HG02642 (cell line): ENCODE results near the gene RTN4RL1.
"Not testable (repeated sequence)": the region's sequence is repeated elsewhere in the genome, so short reads cannot be mapped to it uniquely, and the experiment has no call there.

Experiments
- ATAC-seq: cut with Tn5 transposase; IDR thresholded peaks from one replicate; pipeline ENCODE4 v1.9.1; 2021; ENCODE audit warnings: mild to moderate bottlenecking; ENCODE audit not compliant: unreplicated experiment, poor library complexity

The RTN4RL1 gene

DNA sequence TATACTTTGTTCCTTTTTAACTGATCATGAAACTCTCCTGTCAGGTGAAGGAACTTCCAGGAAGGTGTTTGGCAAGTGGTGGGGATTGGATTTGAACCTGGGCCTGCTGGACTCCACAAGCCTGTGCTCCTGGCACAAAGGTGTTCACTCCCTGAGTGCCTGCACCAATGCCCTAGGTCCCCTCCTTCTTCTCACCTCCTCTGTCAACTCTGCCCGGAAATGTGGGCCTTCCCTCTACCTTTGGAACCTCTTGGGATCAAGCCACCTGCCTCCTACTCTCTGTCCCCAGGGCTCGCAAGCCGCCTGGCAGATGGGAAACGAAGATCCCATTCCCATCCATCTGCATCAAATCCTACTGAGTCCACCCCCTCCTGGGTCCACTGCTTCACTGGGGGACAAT lies 40.0 kb downstream of the RTN4RL1 start:
- no peak for ATAC-seq

DNA sequence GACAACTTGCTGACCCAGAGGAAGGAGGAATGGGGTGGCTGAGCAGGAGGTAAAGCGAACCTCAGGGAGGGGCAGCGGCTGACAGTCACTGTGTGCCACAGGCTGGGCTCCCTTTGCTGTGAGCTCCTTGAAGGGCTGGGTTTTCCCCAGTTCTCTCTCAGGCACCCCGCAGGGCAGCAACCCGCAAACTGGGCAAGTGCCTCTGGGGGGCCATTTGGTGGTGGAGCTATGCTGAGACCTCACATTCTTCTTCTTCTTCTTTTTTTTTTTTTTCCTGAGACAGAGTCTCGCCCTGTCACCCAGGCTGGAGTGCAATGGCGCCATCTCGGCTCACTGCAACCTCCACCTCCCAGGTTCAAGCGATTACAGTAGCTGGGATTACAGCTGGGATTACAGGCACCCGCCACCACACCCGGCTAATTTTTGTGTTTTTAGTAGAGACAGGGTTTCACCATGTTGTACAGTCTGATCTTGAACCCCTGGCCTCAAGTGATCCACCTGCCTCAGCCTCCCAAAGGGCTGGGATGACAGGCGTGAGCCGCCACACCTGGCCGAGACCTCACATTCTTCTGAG lies 42.3 kb downstream of the RTN4RL1 start:
- not testable (repeated sequence) for ATAC-seq

DNA sequence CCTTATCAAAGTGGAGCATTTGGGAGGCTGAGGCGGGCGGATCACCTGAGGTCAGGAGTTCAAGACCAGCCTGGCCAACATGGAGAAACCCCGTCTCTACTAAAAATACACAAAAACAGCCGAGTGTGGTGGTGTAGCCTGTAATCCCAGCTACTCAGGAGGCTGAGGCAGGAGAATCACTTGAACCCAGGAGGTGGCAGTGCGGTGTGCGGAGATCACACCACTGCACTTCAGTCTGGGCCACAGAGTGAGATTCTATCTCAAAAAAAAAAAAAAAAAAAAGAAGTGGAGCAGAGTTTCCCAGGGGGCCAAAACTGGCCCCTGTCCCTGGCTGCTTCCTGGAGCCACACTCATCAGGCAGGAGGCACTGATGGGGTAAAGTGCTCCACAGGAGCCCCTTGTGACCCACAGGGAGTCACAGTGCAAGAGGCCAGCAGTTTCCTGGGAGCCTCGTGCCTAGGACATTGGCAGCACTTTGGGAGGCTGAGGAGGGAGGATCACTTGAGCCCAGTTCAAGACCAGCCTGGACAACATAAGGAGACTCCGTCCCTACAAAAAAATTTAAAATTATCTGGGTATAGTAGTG lies 44.4 kb downstream of the RTN4RL1 start:
- no peak for ATAC-seq

DNA sequence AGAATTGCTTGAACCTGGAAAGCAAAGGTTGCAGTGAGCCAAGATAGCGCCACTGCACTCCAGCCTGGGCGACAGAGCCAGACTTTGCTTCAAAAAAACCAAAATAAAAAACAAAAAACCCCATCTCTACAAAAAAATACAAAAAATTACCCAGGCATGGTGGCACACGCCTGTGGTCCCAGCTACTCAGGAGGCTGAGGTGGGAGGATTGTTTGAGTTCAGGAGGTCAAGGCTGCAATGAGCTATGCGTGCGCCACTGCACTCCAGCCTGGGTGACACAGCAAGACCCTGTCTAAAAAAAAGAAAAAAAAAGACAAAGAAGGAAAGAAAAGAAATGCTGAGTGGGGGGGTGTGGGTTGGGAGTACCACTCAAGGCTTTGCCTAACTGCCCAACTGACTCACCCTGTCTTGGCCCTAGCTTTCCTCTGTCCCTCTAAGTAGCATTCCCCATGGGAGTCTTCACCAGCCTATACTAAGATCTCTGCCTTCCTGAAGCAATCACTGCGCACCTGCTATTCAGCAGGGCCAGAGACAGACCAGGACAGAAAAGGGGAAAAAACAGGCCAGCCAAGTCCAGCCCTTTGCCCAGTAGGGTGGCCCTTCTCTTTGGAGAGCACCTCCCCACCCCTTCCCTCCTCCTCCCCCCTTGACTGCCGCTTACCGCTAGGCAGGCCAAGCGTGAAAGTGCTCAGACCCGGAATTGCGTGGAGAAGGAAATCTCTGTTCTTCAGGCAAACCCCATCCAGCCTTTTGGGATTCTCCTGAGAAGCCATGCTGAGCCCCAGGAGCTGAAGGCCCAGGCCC lies 45.8 kb downstream of the RTN4RL1 start:
- no peak for ATAC-seq

DNA sequence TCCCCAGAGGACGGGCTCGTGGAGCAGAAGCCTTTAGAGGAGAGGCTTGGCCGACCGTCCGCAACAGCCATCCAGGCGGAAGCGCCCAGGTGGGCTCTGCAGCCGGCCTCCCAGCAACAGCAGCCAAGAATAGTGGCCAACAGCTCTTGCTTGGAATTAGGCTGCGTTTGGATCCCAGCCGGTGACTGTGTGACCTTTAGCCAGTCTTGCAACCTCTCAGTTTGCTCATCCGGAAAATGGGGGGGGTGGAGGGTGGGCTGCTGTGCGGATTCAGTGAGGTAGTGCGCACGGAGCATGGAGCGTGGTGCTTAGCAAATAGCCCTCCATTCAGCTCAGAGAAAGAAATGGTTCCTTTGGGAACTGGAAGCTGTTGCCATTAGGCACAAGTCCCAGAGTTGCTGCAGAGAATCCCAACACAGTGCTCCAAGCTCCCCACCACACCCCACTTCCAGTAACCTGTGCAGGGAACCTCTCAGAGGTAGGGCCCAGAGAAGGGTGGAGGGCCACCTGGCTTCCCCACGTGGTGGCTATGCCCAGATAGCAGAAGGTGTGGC lies 46.7 kb downstream of the RTN4RL1 start:
- no peak for ATAC-seq

DNA sequence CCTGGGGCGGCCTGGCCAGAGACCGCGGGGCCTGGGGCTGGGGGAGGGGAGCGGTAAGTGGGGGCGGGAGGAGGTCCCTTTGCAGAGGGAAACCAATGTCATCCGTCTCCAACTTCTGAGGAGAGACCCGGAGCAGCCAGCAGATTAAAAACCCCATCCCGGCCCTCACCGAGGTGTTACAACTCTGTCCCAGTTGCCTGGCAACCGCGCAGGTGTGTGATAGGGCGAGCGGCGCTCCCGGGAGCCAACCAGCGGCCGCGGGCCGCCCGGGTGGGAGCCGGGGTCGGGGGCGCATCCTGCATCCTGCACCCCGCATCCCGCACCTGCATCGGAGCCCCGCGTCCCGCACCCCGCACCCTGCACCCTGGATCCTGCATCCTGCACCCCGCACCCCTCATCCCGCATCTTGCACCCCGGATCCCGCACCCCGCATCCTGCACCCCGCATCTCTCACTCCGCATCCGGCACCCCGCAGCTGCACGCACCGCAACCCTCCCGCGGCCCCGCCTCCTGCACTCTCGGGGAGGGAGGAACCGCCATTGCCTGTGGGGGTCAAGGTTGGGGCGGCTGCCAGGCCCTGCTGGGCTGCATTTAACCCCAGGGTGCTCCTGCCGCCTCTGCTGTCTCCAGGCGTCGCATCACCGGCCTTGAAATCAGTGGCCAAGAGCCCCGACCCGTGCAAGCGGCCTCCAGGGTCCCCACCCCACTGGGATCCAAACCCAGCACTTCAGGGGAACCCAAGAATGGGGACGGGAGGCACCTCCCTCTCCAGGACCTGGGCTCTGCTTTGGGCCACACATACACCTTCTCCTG lies 47.3 kb downstream of the RTN4RL1 start:
- no peak for ATAC-seq

DNA sequence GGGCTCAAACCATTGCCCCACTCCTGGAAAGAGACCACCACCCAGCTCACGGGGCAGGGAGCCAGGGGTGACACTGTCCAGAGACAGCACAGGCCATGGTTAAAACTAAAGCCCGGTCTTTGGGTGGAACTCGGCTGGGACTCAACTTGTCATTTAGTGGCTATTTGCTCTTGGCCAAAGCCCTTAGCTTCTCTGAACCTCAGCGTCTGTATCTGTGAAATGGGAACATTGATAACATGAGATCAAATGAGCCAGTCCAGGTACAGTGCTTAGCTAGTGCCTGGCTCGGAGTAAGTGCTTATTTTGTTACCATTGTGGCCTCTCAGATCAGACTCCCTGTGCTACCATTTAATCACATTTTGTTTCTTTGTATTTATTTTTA lies 48.5 kb downstream of the RTN4RL1 start:
- ATAC-seq: no peak

DNA sequence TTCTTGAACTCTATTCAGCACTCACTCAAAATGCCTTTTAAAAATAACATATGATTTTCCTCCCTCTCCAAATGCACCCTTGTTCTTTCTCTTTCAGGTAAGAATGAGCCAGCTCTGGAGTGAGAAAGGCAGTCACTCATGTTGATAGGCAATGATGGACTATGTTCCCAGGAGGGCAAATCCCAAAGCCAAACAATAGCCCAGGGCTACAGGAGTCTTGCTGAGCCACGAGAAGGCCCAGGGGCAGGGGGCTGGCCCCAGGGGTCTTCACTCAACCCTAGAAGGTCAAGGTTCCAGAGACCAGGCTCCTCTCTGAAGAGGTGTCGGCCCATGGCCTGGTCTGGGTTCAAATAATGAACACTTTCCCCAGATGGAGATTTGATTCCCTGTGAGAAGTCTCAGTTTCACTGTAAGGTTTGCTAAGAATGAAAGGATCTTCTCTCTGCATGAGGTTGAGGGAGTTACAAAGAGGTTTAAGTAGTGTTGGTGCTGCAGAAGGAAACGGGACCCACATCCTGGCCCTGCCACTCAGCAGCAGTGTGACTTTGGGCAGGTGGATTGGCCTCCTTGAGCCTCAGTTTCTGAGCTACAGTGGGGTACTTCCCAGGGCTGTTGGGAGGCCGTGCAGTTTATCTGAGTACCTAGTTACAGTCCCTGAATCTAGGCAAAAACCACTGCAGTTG lies 49.0 kb downstream of the RTN4RL1 start:
- no peak for ATAC-seq

DNA sequence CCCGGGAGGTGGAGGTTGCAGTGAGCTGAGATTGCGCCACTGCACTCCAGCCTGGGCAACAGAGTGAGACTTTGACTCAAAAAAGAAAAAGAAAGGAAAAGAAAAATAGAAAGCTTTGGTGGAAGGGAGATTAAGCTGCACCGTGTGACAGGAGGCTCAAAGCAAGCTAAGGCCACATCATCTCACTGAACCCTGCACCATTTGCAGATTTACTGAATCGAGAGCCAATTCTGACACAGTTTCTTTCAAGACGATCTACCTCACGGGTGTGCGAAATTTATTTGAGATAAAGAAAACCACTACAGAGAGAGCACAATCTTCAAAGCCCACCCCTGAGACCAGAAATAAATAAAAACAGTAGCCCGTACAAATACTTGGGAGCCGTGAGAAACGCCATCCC lies 49.6 kb downstream of the RTN4RL1 start:
- ATAC-seq: no peak

DNA sequence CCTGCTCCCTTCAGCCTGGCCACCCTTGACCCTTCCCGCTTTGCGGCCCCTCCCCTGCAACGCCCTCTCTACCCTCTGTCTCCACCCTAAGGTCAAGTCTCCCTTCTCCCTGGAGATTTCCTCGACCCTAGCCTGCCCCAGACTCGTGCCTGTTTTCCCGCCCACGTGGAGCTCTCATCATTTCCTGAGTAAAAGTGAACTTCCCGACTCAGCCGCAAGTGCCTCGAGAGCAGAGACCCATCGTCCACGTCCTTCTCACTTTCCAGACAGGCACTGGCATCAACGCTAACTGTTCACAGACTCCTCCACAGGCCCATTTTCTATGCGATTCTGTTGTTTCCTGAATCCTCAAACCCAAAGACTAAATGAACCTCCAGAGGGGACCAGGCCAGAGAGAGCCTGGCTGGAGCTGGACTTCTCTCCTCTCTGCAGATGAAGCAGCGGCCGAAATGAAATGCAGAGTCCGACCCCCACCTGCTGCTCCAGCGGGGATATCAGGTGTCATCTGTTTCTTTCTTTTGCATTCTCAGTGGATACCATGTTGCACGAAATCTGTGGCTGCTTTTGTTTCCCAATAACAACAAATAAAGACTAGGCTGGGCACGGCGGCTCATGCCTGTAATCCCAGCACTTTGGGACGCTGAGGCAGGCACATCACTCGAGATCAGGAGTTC lies 52.5 kb downstream of the RTN4RL1 start:
- no peak for ATAC-seq

DNA sequence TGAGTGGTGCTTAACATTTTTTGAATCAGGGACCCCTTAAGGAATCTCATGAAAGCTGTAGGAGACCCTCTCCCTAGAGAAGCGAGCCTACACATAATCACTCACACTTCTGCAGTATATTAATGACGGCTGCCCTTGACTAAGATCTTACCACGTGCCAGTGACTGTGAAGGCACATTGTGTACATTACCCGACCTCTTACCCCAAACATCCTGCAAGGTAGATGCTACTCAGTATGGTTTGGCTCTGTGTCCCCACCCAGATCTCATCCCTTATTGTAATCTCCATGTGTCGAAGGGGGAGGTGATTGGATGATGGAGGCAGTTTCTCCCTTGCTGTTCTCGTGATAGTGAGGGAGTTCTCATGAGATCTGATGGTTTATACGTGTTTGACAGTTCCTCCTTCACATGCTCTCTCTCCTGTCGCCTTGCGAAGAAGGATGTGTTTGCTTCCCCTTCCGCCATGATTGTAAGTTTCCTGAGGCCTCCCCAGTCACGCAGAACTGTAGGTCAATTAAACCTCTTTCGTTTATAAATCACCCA lies 54.2 kb downstream of the RTN4RL1 start:
- ATAC-seq: no peak

DNA sequence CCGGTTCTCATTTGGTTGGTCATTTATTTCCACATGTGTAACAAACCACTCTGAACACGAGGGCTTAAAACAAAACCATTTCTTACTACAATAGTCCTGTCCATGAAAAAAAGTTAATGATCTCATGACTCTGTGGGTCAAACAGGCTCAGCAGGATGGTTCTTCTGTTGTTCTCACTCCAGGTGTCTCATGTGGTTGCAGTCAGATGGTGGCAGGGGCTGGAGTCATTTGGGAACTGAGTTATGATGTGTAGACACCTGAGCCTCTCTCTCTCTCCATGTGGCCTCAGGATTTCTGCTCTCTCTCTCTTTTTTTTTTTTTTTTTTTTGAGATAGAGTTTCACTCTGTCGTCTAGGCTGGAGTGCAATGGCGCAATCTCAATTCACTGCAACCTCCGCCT lies 55.4 kb downstream of the RTN4RL1 start:
- ATAC-seq: no peak

DNA sequence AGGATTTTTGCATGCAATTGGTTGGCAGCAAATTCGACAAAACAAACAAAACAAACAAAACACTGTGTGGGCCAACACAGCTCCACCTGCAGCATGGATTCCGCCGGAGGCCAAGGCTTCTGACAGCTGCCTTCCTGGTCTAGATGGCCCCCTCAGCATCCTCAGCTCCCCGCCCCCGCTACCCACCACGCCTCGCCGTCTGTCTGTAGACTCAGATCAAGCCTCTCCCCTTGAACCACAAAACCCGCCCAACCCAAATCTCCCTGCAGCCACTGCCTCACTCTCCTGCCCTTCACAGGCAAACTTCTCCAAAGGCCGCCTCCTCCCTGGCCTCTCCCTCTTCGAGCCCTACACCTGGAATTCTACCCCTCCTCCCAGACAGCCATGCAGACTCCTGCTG lies 57.9 kb downstream of the RTN4RL1 start:
- ATAC-seq: no peak

DNA sequence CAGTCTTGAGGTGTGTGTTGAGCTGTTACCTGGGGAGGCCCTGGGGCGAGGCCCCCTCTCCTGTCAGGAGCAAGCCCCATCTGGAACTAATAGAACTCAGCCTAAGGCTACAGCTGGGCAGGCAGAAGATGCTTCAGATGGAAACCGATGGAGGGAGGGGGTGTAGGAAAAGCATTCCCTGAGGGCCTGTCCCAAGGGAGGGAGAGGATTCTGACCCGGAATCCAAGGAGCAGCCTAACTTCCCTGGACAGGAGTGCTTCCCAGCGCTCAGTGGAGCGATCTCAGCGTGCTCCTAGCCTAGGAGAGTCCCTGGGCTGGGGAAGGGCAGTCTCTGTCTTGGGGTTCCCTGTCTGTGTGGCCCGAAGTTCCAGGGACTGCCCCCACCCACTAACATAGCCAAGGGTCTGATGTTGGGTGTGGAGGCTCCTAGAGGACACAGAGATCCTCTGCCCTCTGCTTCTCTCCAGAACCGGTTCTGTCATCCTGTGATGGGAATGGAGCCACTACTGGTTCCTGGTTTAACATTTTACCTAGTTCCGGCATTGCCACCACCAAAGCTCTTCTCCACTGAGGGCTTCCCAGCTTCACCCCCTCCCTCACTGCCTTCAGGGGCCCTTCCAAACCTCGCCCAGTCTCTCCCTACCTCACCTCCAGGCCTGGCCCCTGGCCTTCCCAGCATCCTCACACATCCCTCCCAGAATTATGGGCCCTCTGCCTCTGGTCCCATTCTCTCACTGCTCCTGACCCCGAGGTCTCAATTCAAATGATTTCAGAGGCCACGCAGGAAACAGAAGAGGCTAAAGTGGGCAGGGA lies 58.7 kb downstream of the RTN4RL1 start:
- ATAC-seq: no peak

DNA sequence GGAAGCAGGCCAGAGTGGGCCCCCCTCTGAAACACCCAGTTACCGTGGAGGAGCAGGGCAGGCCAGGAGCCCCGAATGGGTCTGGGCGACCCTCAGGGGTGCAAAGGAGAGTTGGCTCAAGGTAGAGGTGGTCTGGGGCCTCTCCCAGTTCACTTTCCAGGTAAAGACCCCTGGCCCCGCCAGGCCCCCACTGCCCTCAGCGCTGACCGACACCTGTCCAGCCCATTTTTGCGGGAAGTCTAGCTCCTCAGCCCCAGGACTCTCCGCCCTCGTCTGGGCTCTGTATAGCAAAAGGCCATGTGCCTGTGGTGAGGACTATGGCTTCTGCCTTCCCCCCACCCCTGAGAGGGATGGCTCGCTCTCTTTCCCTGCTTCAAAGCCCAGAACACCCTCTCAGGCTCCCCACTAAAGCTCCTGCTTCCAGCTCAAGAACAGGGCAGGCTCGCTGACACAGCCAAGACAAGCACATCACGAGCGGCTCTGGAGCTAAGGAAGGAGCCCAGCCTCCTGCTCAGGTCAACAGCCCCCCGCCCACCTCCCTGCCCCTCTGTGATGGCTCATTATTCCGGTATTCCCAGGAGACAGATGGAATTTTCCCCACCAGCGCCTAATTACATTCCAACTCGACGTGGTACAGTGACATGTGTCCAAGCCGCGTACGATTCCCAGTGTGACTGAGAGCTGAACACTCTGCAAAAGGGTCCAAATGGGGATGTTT lies 59.4 kb downstream of the RTN4RL1 start:
- ATAC-seq: no peak

DNA sequence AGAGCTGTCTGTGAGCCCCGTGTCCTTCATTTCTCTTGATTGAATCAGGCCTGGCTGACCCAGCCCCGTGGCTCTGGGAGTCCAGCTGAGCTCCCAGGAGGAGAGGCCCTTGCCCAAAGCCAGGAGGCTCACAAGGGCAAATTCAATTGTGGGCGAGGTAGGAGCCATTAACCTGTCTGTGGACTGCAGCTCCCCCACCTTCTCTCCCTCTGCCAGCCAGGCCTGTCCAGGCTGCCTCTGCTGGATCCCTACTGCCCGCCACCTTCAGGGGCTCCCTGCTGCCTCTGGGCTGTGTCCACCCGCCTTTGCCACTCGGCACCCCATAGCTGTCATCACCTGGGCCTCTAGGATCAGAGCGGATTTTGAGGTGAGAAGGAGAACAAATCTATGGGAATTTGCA lies 61.9 kb downstream of the RTN4RL1 start:
- ATAC-seq: no peak

DNA sequence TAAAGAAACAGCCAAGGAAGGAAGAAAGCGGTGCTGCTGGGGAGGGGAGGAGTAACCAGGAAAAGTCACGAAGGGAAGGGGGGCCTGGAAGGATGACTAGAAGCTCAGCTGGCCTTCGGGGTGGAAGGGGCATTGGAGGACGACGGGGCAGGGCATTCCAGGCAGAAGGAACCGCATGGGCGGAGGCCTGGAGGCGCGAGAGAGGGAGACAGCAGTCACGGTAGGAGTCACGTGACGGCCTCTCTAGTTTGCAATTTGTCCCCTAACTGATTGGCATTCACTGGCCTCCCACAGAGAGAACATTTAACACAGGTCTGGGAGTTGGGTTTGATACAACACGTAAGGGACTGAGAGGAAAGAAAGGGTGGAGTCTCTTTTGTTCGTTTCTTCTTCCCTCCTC lies 63.9 kb downstream of the RTN4RL1 start:
- no peak for ATAC-seq

DNA sequence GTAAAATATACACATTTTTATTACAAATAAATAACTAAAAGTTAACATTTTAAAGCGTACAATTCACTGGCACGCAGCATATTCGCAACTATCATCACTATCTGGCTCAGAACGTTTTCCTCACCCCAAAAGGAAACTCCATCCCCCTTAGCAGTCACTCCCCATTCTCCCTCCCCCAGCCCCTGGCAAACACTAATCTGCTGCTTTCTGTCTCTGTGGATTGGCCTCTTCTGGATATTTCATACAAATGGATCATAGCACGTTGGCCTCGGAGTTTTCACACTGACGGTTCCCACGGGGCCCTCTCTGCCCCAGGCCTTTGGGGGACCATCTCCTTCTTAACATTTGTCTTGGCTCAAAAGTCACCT lies 64.6 kb downstream of the RTN4RL1 start:
- ATAC-seq: no peak
